Right lobe of liver (tissue), 6 donors: ENCODE results near the gene RPTOR. TPM values are rescaled to one million over a fixed set of nuclear protein-coding genes. Genes with fewer than 3 reads are reported as not detected.
A peak's percentile ranks its signal among the peaks of the same experiment; 100 is the strongest.

Experiments used
- ATAC-seq, 4 donors: fragments of 200-7000 bp; cut with Tn5 transposase; one replicate each; pipeline ENCODE4 v1.9.1; 2020; ENCODE audit warnings: mild to moderate bottlenecking in 4 of 4, moderate library complexity in 4 of 4
- DNase-seq, 3 donors: peaks; one replicate each; pipeline ENCODE4 v3.0.0-alpha.2; 2020
- H3K27ac ChIP-seq, 3 donors: fragments of 200-600 bp; one replicate each; pipeline ENCODE4 v1.8.0; 2022
- H3K27me3 ChIP-seq, 2 donors: fragments of 200-600 bp; one replicate each; pipeline ENCODE4 v1.8.0; 2022
- H3K36me3 ChIP-seq, 4 donors: fragments of 200-600 bp; sonication (generic) in 1 of 4; one replicate each; pipeline versions ENCODE4 v1.5.1 to v1.8.0; 2017 to 2022; ENCODE audit warnings: control low read depth in 1 of 4
- H3K4me1 ChIP-seq, 4 donors: fragments of 200-600 bp; sonication (generic) in 1 of 4; one replicate each; pipeline versions ENCODE4 v1.5.1 to v1.8.0; 2017 to 2022; ENCODE audit warnings: control low read depth in 1 of 4
- H3K4me3 ChIP-seq, 3 donors: fragments of 200-600 bp; one replicate each; pipeline ENCODE4 v1.8.0; 2022
- H3K9me3 ChIP-seq, 4 donors: fragments of 200-600 bp; sonication (generic) in 1 of 4; one replicate each; pipeline versions ENCODE4 v1.5.1 to v1.8.0; 2017 to 2022; ENCODE audit warnings: control low read depth in 1 of 4
- CTCF ChIP-seq, 4 donors: fragments of 200-600 bp in 3 of 4; fragments of 450-650 bp in 1 of 4; IDR thresholded peaks; one replicate each; pipeline versions ENCODE4 v1.5.1 to v1.8.0; 2016 to 2022; ENCODE audit warnings: antibody characterized with exemption in 4 of 4, mild to moderate bottlenecking in 2 of 4
- POLR2A ChIP-seq: fragments of 450-650 bp; IDR thresholded peaks from one replicate; pipeline ENCODE4 v1.6.1; 2017; ENCODE audit warnings: antibody characterized with exemption, mild to moderate bottlenecking
- WGBS: methylation state at CpG from one replicate; pipeline ENCODE4 v1.1.6; 2018; ENCODE audit warnings: low coverage, low lambda C conversion rate; ENCODE audit not compliant: insufficient coverage; ENCODE audit errors: missing lambda C conversion rate; 5-methylcytosine and 5-hydroxymethylcytosine counted together
- intact Hi-C, 2 donors: fragments of 100-400 bp; cut with DNase I; formaldehyde crosslinking; loops; one replicate each; pipeline versions ENCODE4 v1.11.2 to v1.14.1; 2022
- total RNA-seq, 6 experiments: library from RNA; depleted of rRNA in 2 of 6; stranded (reverse); fragments of >200 nt in 2 of 6; fragmentation: NEBNext Ultra II Directional in 3 of 6; extraction: Animal tissue kit (Norgen Biotek cat#: 25700) in 3 of 6; gene quantifications; one replicate each; pipeline versions ENCODE4 v1.1.0 to v1.2.4, GENCODE V29; 2016 to 2023
- donor health status: DM: no; HTN: yes; CAD: no.
- donor health status: DM: no; HTN: no; CAD: no.
- donor health status: DM: no; HTN: no; CAD: no.
- donor health status: DM: no; HTN: yes; CAD: no.
- donor health status: DM: no; HTN: yes; CAD: no.

Gene RPTOR
- total RNA-seq, 6 experiments from 2014 or later: 13.1 to 24.0 (median 15.5) TPM

- H3K4me3 ChIP-seq: no peak overlapping the region
- no peak overlapping the region for H3K27ac ChIP-seq
- DNase-seq (no peak), ATAC-seq (no peak)
- intact Hi-C loops: no loop called here
- 38% methylated on average over 1 of the region's 6 CpGs for WGBS
- no peaks in the 10 kb centered on the region for H3K36me3 ChIP-seq
- TF ChIP-seq CTCF (IDR thresholded peaks at IDR 0.05): no peak
- TF ChIP-seq POLR2A: no peak
- no peaks in the 10 kb centered on the region for H3K4me1 ChIP-seq
- no peaks in the 10 kb centered on the region for H3K9me3 ChIP-seq
- no peaks in the 10 kb centered on the region for H3K27me3 ChIP-seq
Observed at GRCh38 chr17:80647746-80648145, 103.1 kb downstream of the RPTOR start.

- no peak overlapping the region for H3K27ac ChIP-seq
- H3K4me3 ChIP-seq: no peak overlapping the region
- WGBS: 88% methylated on average over 10 of the region's 10 CpGs
- no peaks in the 10 kb centered on the region for H3K36me3 ChIP-seq
- ATAC-seq: no peak
- intact Hi-C loops: no loop called here
- no peak for TF ChIP-seq POLR2A
- H3K27me3 ChIP-seq: no peaks in the 10 kb centered on the region
- no peak for DNase-seq
- H3K9me3 ChIP-seq: no peaks in the 10 kb centered on the region
- H3K4me1 ChIP-seq: no peaks in the 10 kb centered on the region
Observed at GRCh38 chr17:80649200-80649644, 104.6 kb downstream of the RPTOR start.

- intact Hi-C loops: no loop called here
- Histone ChIP-seq H3K4me3 (no peak overlapping the region), H3K9me3 (no peaks in the 10 kb centered on the region), H3K4me1 (no peaks in the 10 kb centered on the region), H3K27ac (no peak overlapping the region), H3K36me3 (no peaks in the 10 kb centered on the region), H3K27me3 (no peaks in the 10 kb centered on the region)
- ATAC-seq (peak; percentile 55 to 82 (median 64)), DNase-seq (peak in 1 of 3 donors; percentile 48)
- TF ChIP-seq CTCF (IDR thresholded peaks at IDR 0.05) (peak in 2 of 4 donors; percentile 20 to 23), POLR2A (no peak)
- 48% methylated on average over 10 of the region's 14 CpGs for WGBS
Observed at GRCh38 chr17:80649672-80650330, 105.2 kb downstream of the RPTOR start.

- H3K4me1 ChIP-seq: no peaks in the 10 kb centered on the region
- DNase-seq: no peak
- H3K9me3 ChIP-seq: no peaks in the 10 kb centered on the region
- 100% methylated on average over 1 of the region's 8 CpGs for WGBS
- no peaks in the 10 kb centered on the region for H3K27me3 ChIP-seq
- no peak for ATAC-seq
- TF ChIP-seq CTCF (IDR thresholded peaks at IDR 0.05) (no peak), POLR2A (no peak)
- intact Hi-C loops: no loop called here
- H3K27ac ChIP-seq: no peak overlapping the region
- H3K36me3 ChIP-seq: no peaks in the 10 kb centered on the region
- no peak overlapping the region for H3K4me3 ChIP-seq
Observed at GRCh38 chr17:80650331-80650672, 105.7 kb downstream of the RPTOR start.

GRCh38 chr17:80650751-80651518, 106.3 kb downstream of the RPTOR start:
- no peaks in the 10 kb centered on the region for H3K9me3 ChIP-seq
- no peak for TF ChIP-seq POLR2A
- no peak for TF ChIP-seq CTCF (IDR thresholded peaks at IDR 0.05)
- intact Hi-C loops: no loop called here
- ATAC-seq: no peak
- DNase-seq: no peak
- H3K36me3 ChIP-seq: no peaks in the 10 kb centered on the region
- no peak overlapping the region for H3K4me3 ChIP-seq
- H3K4me1 ChIP-seq: no peaks in the 10 kb centered on the region
- 96% methylated on average over 17 of the region's 17 CpGs for WGBS
- H3K27me3 ChIP-seq: no peaks in the 10 kb centered on the region
- H3K27ac ChIP-seq: no peak overlapping the region
